WI38 (cell line): Measurements from ENCODE around the gene NKD1.

Experiments
- H3K4me3 ChIP-seq: 2 replicates; pipeline ENCODE4 v1.5.1; 2011; ENCODE audit warnings: low read depth, mild to moderate bottlenecking, control low read depth, low read length
- CTCF ChIP-seq: IDR thresholded peaks from 2 replicates; pipeline ENCODE4 v1.5.1; 2012; ENCODE audit warnings: low read depth, mild to moderate bottlenecking, control low read depth, low read length

Gene NKD1

GRCh38 chr16:50696575-50697420 is 148.6 kb downstream of the NKD1 start:
- no peak overlapping the region for H3K4me3 ChIP-seq
- no peak for TF ChIP-seq CTCF

- no peak for TF ChIP-seq CTCF
- no peak overlapping the region for H3K4me3 ChIP-seq
Observed at GRCh38 chr16:50697421-50697715, 149.2 kb downstream of the NKD1 start.

- no peak for TF ChIP-seq CTCF
- H3K4me3 ChIP-seq = peak overlapping the region; percentile 39
Observed at GRCh38 chr16:50697881-50698767, 149.9 kb downstream of the NKD1 start.
